ENCODE measurements around the gene RGS7BP.

- TF ChIP-seq CTCF (IDR thresholded peaks at IDR 0.05) (no peak), POLR2A (IDR thresholded peaks at IDR 0.05) (no peak)
These were observed 28.2 kb downstream of the RGS7BP start for GRCh38 chr5:64534033-64534432.
